HCT116 (cell line): ENCODE results near the gene CBX8. TPM values are rescaled to one million over a fixed set of nuclear protein-coding genes. Genes with fewer than 3 reads are reported as not detected.

Experiments
- ATAC-seq: fragments of 200-7000 bp; cut with Tn5 transposase; 2 replicates; pipeline ENCODE4 v1.9.1; 2020; ENCODE audit warnings: mild to moderate bottlenecking, moderate library complexity
- BruUV-seq: library from RNA; stranded (reverse); fragments of 400-500 nt; replicated peaks from 2 replicates; lab custom pipeline; 2021; lab: Mats Ljungman, UMichigan
- CTCF ChIA-PET: fragments of 300-600 bp; sonication (Branson Sonifier 250); formaldehyde crosslinking; loops from one replicate; lab custom pipeline; 2021; ENCODE audit warnings: antibody characterized with exemption; lab: Charles Lee
- POLR2A ChIA-PET: fragments of 300-600, 350-600 bp; sonication (Branson Sonifier 250); formaldehyde crosslinking; loops from one replicate; lab custom pipeline; 2021; ENCODE audit warnings: antibody characterized with exemption; lab: Charles Lee
- RAD21 ChIA-PET, 2 experiments: fragments of 300-600 bp; sonication (Branson Sonifier 250); formaldehyde crosslinking; loops; one replicate each; lab custom pipeline; 2023; ENCODE audit warnings: low total read pairs in 2 of 2; ENCODE audit not compliant: uncharacterized antibody in 2 of 2, unreplicated experiment in 2 of 2, low non-redundant PET in 1 of 2; lab: Charles Lee
- DNase-seq: peaks from one replicate; pipeline ENCODE4 v3.0.0-alpha.2; 2010; ENCODE audit warnings: low read depth, low spot score
- H2AFZ ChIP-seq: fragments of 200-600 bp; shearing (Covaris generic), sonication (generic); 2 replicates; pipeline ENCODE4 v1.6.1; 2017; ENCODE audit warnings: low read depth, mixed run types, mixed read lengths, antibody characterized with exemption, low read length; ENCODE audit not compliant: poor library complexity, severe bottlenecking
- H3K27ac ChIP-seq: 2 replicates; pipeline ENCODE4 v1.5.1; 2012; ENCODE audit warnings: low read depth, low read length
- H3K27me3 ChIP-seq: fragments of 200-600 bp; sonication (generic); 2 replicates; pipeline ENCODE4 v1.6.1; 2016; ENCODE audit warnings: mixed run types, low read length, mixed read lengths; ENCODE audit not compliant: insufficient read depth
- H3K36me3 ChIP-seq, 2 experiments: fragments of 200-500 bp in 1 of 2; fragments of 200-600 bp in 1 of 2; sonication (Bioruptor generic) in 1 of 2; sonication (generic) in 1 of 2; 2 replicates each; pipeline versions ENCODE4 v1.5.1 to v1.6.1; 2014 to 2016; ENCODE audit warnings: low read length in 2 of 2, inconsistent platforms in 1 of 2, mixed read lengths in 1 of 2, mixed run types in 1 of 2; ENCODE audit not compliant: insufficient read depth in 2 of 2, control insufficient read depth in 1 of 2
- H3K4me1 ChIP-seq, 2 experiments: fragments of 200-600 bp in 1 of 2; sonication (generic) in 1 of 2; 2 replicates each; pipeline versions ENCODE4 v1.5.1 to v1.6.1; 2012 to 2017; ENCODE audit warnings: low read length in 2 of 2, inconsistent platforms in 1 of 2, mild to moderate bottlenecking in 1 of 2, mixed read lengths in 1 of 2, mixed run types in 1 of 2, moderate library complexity in 1 of 2; ENCODE audit not compliant: insufficient read depth in 2 of 2, control insufficient read depth in 1 of 2
- H3K4me2 ChIP-seq: fragments of 200-600 bp; sonication (generic); 2 replicates; pipeline ENCODE4 v1.6.1; 2017; ENCODE audit warnings: mixed run types, low read length, mixed read lengths
- H3K4me3 ChIP-seq, 2 experiments: fragments of 200-600 bp in 1 of 2; sonication (generic) in 1 of 2; replicated peaks in 1 of 2; 2 replicates each; pipeline ENCODE4 v1.5.1; 2011 to 2016; ENCODE audit warnings: low read length in 2 of 2, control low read depth in 1 of 2, low read depth in 1 of 2, mild to moderate bottlenecking in 1 of 2, mixed read lengths in 1 of 2, mixed run types in 1 of 2
- H3K79me2 ChIP-seq: fragments of 200-600 bp; sonication (generic); 2 replicates; pipeline ENCODE4 v1.6.1; 2017; ENCODE audit warnings: mild to moderate bottlenecking, mixed run types, low read length, moderate library complexity, mixed read lengths; ENCODE audit not compliant: insufficient read depth
- H3K9ac ChIP-seq: fragments of 200-600 bp; sonication (generic); 2 replicates; pipeline ENCODE4 v1.6.1; 2016; ENCODE audit warnings: low read length, mixed read lengths
- H3K9me2 ChIP-seq: fragments of 200-600 bp; sonication (generic), shearing (Covaris generic); 2 replicates; pipeline ENCODE4 v1.6.1; 2017; ENCODE audit warnings: mixed run types, mild to moderate bottlenecking, moderate library complexity; ENCODE audit not compliant: insufficient read depth
- H3K9me3 ChIP-seq, 2 experiments: fragments of 200-500 bp in 1 of 2; fragments of 200-600 bp in 1 of 2; sonication (Bioruptor generic) in 1 of 2; sonication (generic) in 1 of 2; 2 replicates each; pipeline ENCODE4 v1.6.1; 2014 to 2017; ENCODE audit warnings: low read length in 2 of 2, mixed read lengths in 2 of 2, inconsistent platforms in 1 of 2, low read depth in 1 of 2, mild to moderate bottlenecking in 1 of 2, mixed run types in 1 of 2, moderate library complexity in 1 of 2; ENCODE audit not compliant: control insufficient read depth in 1 of 2, insufficient read depth in 1 of 2
- H4K20me1 ChIP-seq: fragments of 200-600 bp; sonication (generic), shearing (Covaris generic); 2 replicates; pipeline ENCODE4 v1.6.1; 2017; ENCODE audit warnings: mixed run types, mild to moderate bottlenecking, moderate library complexity; ENCODE audit not compliant: insufficient read depth
- ELF1 ChIP-seq: IDR thresholded peaks from 2 replicates; pipeline ENCODE4 v1.6.1; 2012; ENCODE audit warnings: low read depth, borderline replicate concordance
- EZH2phosphoT487 ChIP-seq: fragments of 200-600 bp; IDR thresholded peaks from 2 replicates; pipeline ENCODE4 v1.6.1; 2018; ENCODE audit warnings: antibody characterized with exemption, borderline replicate concordance
- JUND ChIP-seq: IDR thresholded peaks from 2 replicates; pipeline ENCODE4 v1.6.1; 2012
- POLR2A ChIP-seq: IDR thresholded peaks from 2 replicates; pipeline ENCODE4 v1.7.0; 2011; ENCODE audit warnings: borderline replicate concordance; ENCODE audit not compliant: insufficient read depth, insufficient read length; ENCODE audit errors: extremely low read depth
- POLR2AphosphoS5 ChIP-seq: IDR thresholded peaks from 2 replicates; pipeline ENCODE4 v1.6.1; 2011; ENCODE audit warnings: mild to moderate bottlenecking, low read depth, low read length, moderate library complexity
- SP1 ChIP-seq: IDR thresholded peaks from 2 replicates; pipeline ENCODE4 v1.6.1; 2012; ENCODE audit warnings: low read depth
- TCF7L2 ChIP-seq: IDR thresholded peaks from 2 replicates; pipeline ENCODE4 v1.7.0; 2011; ENCODE audit warnings: borderline replicate concordance, inconsistent platforms; ENCODE audit not compliant: insufficient read depth, insufficient read length; ENCODE audit errors: extremely low read depth
- YY1 ChIP-seq: IDR thresholded peaks from 2 replicates; pipeline ENCODE4 v1.6.1; 2011; ENCODE audit warnings: low read length, low read depth, moderate library complexity, mild to moderate bottlenecking; ENCODE audit not compliant: insufficient replicate concordance; ENCODE audit errors: extremely low read depth
- intact Hi-C: fragments of 100-400 bp; cut with micrococcal nuclease; formaldehyde crosslinking; loops from 2 replicates; pipeline ENCODE4 v1.10.0; 2022
- total RNA-seq: library from RNA; stranded (reverse); gene quantifications from one replicate; pipeline ENCODE4 v1.2.1, GENCODE V29; 2021; ENCODE audit not compliant: unreplicated experiment
- TF ChIP-seq, protein P1 (sequence below): IDR thresholded peaks from 2 replicates; pipeline ENCODE4 v1.6.1; 2011; ENCODE audit warnings: mild to moderate bottlenecking, low read length, moderate library complexity; ENCODE audit not compliant: insufficient replicate concordance; ENCODE audit errors: extremely low read depth
- TF ChIP-seq, protein P2 (sequence below): IDR thresholded peaks from 2 replicates; pipeline ENCODE4 v1.6.1; 2012; ENCODE audit warnings: low read depth
- TF ChIP-seq, protein P3 (sequence below): IDR thresholded peaks from 2 replicates; pipeline ENCODE4 v1.6.1; 2012

CBX8 gene
- total RNA-seq, 1 experiment from 2014 or later = 29.0 TPM

DNA sequence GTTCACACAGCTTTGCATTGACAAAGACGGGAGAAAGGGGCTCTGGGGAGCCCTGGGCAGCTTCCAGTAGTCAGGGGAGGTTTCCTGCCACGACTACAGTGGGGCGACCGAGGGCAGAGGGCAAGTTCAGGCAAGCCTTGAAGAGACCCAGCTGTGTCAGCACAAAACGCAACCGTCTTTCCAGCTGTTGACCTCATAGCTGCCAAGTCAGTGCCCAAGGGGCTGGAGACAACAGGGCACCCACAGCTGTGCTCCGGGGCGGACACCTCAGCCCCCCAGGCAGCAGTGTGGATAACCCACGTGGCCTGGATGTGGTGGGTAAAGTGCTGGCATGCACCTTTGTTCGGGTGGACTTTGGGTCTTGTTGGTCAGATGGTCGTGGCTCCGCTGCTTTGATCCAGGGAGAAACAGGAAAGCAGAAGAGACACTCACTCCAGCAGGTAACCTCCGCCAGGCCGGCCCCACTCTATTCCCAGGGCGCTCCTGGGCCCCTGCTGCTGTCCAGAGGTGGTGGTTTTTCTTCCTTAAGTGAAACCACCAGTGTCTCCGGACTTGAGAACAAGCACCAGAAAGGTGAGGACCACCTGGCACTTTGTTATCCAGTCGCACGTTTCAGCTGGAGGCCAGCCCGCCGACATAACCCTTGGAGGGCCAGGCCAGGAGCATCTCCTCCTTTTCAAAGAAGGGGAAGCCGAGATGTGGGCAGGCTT is 36.5 kb downstream of the CBX8 start:
- Histone ChIP-seq H3K27me3 (no peaks in the 10 kb centered on the region), H3K9me3 (no peaks in the 10 kb centered on the region), H3K27ac (no peak overlapping the region), H3K4me2 (no peak overlapping the region), H3K79me2 (no peaks in the 10 kb centered on the region), H4K20me1 (no peaks in the 10 kb centered on the region), H3K9ac (no peak overlapping the region), H3K4me3 (no peak overlapping the region), H3K4me1 (no peaks in the 10 kb centered on the region), H2AFZ (no peak overlapping the region), H3K9me2 (no peaks in the 10 kb centered on the region), H3K36me3 (no peaks in the 10 kb centered on the region)
- BruUV-seq = no TSS peak
- no peak for DNase-seq
- ChIA-PET CTCF (interaction anchor here (0.9 to 1.1 kb wide), 2 partner anchors 14 to 79 kb away, joined by 3 read pairs; no protein-coding TSS in a partner anchor), POLR2A (no interaction called here), RAD21 (no interaction called here)
- intact Hi-C loops = no loop called here
- TF ChIP-seq, protein P1, sequence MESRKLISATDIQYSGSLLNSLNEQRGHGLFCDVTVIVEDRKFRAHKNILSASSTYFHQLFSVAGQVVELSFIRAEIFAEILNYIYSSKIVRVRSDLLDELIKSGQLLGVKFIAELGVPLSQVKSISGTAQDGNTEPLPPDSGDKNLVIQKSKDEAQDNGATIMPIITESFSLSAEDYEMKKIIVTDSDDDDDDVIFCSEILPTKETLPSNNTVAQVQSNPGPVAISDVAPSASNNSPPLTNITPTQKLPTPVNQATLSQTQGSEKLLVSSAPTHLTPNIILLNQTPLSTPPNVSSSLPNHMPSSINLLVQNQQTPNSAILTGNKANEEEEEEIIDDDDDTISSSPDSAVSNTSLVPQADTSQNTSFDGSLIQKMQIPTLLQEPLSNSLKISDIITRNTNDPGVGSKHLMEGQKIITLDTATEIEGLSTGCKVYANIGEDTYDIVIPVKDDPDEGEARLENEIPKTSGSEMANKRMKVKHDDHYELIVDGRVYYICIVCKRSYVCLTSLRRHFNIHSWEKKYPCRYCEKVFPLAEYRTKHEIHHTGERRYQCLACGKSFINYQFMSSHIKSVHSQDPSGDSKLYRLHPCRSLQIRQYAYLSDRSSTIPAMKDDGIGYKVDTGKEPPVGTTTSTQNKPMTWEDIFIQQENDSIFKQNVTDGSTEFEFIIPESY = no peak
- TF ChIP-seq, protein P2, sequence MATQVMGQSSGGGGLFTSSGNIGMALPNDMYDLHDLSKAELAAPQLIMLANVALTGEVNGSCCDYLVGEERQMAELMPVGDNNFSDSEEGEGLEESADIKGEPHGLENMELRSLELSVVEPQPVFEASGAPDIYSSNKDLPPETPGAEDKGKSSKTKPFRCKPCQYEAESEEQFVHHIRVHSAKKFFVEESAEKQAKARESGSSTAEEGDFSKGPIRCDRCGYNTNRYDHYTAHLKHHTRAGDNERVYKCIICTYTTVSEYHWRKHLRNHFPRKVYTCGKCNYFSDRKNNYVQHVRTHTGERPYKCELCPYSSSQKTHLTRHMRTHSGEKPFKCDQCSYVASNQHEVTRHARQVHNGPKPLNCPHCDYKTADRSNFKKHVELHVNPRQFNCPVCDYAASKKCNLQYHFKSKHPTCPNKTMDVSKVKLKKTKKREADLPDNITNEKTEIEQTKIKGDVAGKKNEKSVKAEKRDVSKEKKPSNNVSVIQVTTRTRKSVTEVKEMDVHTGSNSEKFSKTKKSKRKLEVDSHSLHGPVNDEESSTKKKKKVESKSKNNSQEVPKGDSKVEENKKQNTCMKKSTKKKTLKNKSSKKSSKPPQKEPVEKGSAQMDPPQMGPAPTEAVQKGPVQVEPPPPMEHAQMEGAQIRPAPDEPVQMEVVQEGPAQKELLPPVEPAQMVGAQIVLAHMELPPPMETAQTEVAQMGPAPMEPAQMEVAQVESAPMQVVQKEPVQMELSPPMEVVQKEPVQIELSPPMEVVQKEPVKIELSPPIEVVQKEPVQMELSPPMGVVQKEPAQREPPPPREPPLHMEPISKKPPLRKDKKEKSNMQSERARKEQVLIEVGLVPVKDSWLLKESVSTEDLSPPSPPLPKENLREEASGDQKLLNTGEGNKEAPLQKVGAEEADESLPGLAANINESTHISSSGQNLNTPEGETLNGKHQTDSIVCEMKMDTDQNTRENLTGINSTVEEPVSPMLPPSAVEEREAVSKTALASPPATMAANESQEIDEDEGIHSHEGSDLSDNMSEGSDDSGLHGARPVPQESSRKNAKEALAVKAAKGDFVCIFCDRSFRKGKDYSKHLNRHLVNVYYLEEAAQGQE = no peak
- TF ChIP-seq SP1 (no peak), ELF1 (no peak), POLR2A (no peak), TCF7L2 (no peak), YY1 (no peak), POLR2AphosphoS5 (no peak), JUND (no peak), EZH2phosphoT487 (no peak)
- TF ChIP-seq, protein P3, sequence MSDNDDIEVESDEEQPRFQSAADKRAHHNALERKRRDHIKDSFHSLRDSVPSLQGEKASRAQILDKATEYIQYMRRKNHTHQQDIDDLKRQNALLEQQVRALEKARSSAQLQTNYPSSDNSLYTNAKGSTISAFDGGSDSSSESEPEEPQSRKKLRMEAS = no peak
- ATAC-seq = no peak
